Measurements from ENCODE around the gene PTPRS.

Gene PTPRS

GRCh38 chr19:5360003-5360780 lies 19.6 kb upstream of the PTPRS start:
- TF ChIP-seq GATA2 (IDR thresholded peaks at IDR 0.05; ENCODE audit: low read depth, low read length) = no peak
- no peak for TF ChIP-seq GATA3 (IDR thresholded peaks at IDR 0.05; ENCODE audit: low read depth, low read length)

GRCh38 chr19:5358173-5358800 lies 17.7 kb upstream of the PTPRS start:
- no peak for TF ChIP-seq GATA3 (IDR thresholded peaks at IDR 0.05; ENCODE audit: low read depth, low read length)
- no peak for TF ChIP-seq GATA2 (IDR thresholded peaks at IDR 0.05; ENCODE audit: low read depth, low read length)

GRCh38 chr19:5357584-5357983 lies 17.0 kb upstream of the PTPRS start:
- TF ChIP-seq GATA2 (IDR thresholded peaks at IDR 0.05; ENCODE audit: low read depth, low read length) = no peak
- no peak for TF ChIP-seq GATA3 (IDR thresholded peaks at IDR 0.05; ENCODE audit: low read depth, low read length)

GRCh38 chr19:5356918-5357317 lies 16.3 kb upstream of the PTPRS start:
- no peak for TF ChIP-seq GATA3 (IDR thresholded peaks at IDR 0.05; ENCODE audit: low read depth, low read length)
- no peak for TF ChIP-seq GATA2 (IDR thresholded peaks at IDR 0.05; ENCODE audit: low read depth, low read length)

- no peak for TF ChIP-seq GATA3 (IDR thresholded peaks at IDR 0.05; ENCODE audit: low read depth, low read length)
- TF ChIP-seq GATA2 (IDR thresholded peaks at IDR 0.05; ENCODE audit: low read depth, low read length) = no peak
Observed at GRCh38 chr19:5356428-5356827, 15.8 kb upstream of the PTPRS start.

- TF ChIP-seq GATA3 (IDR thresholded peaks at IDR 0.05; ENCODE audit: low read depth, low read length) = no peak
- TF ChIP-seq GATA2 (IDR thresholded peaks at IDR 0.05; ENCODE audit: low read depth, low read length) = no peak
Observed at GRCh38 chr19:5355693-5356092, 15.1 kb upstream of the PTPRS start.

GRCh38 chr19:5355076-5355475 lies 14.5 kb upstream of the PTPRS start:
- TF ChIP-seq GATA2 (IDR thresholded peaks at IDR 0.05; ENCODE audit: low read depth, low read length) (no peak), GATA3 (IDR thresholded peaks at IDR 0.05; ENCODE audit: low read depth, low read length) (no peak)

- TF ChIP-seq GATA3 (IDR thresholded peaks at IDR 0.05; ENCODE audit: low read depth, low read length) (no peak), GATA2 (IDR thresholded peaks at IDR 0.05; ENCODE audit: low read depth, low read length) (no peak)
Observed at GRCh38 chr19:5354403-5354802, 13.8 kb upstream of the PTPRS start.

GRCh38 chr19:5352229-5352763 lies 11.7 kb upstream of the PTPRS start:
- no peak for TF ChIP-seq GATA3 (IDR thresholded peaks at IDR 0.05; ENCODE audit: low read depth, low read length)
- TF ChIP-seq GATA2 (IDR thresholded peaks at IDR 0.05; ENCODE audit: low read depth, low read length) = no peak

- TF ChIP-seq GATA2 (IDR thresholded peaks at IDR 0.05; ENCODE audit: low read depth, low read length) (no peak), GATA3 (IDR thresholded peaks at IDR 0.05; ENCODE audit: low read depth, low read length) (no peak)
Observed at GRCh38 chr19:5351731-5352228, 11.2 kb upstream of the PTPRS start.

GRCh38 chr19:5349041-5349440 lies 8.4 kb upstream of the PTPRS start:
- TF ChIP-seq GATA2 (IDR thresholded peaks at IDR 0.05; ENCODE audit: low read depth, low read length) (no peak), GATA3 (IDR thresholded peaks at IDR 0.05; ENCODE audit: low read depth, low read length) (no peak)

- TF ChIP-seq GATA3 (IDR thresholded peaks at IDR 0.05; ENCODE audit: low read depth, low read length) = no peak
- TF ChIP-seq GATA2 (IDR thresholded peaks at IDR 0.05; ENCODE audit: low read depth, low read length) = no peak
Observed at GRCh38 chr19:5345895-5346386, 5.3 kb upstream of the PTPRS start.

GRCh38 chr19:5343848-5344247 lies 3.2 kb upstream of the PTPRS start:
- TF ChIP-seq GATA3 (IDR thresholded peaks at IDR 0.05; ENCODE audit: low read depth, low read length) = no peak
- no peak for TF ChIP-seq GATA2 (IDR thresholded peaks at IDR 0.05; ENCODE audit: low read depth, low read length)

GRCh38 chr19:5342573-5343201 lies 2.1 kb upstream of the PTPRS start:
- no peak for TF ChIP-seq GATA3 (IDR thresholded peaks at IDR 0.05; ENCODE audit: low read depth, low read length)
- TF ChIP-seq GATA2 (IDR thresholded peaks at IDR 0.05; ENCODE audit: low read depth, low read length) = no peak

Data from SH-SY5Y (cell line).